ENCODE data around the gene NPS. TPM values are rescaled to one million over a fixed set of nuclear protein-coding genes. Genes with fewer than 3 reads are reported as not detected.

NPS gene
- polyA plus RNA-seq (2011; rRNA removed) (not detected in 2 replicates), polyA minus RNA-seq (2011; rRNA and poly(A)+ RNA removed) (not detected in 2 replicates)

DNA sequence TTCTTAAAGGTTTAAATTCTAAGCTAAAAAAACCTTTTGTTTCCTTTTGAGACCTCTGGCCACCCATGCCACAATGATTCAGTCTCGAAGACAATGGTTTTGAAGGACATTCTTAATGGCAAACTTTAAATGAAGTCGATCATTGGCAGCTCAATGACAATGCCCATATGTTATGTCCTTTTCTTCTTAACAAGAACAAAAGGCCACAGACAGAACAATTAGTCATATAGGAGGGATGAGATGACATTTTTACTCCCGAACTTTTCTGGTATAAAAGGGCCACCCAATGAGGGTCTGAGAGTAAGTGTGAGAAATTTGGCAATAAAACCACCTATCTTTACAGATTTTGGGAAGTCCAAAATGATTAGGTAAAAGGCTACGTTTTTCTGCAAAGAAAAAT, at the start of gene NPS:
NPS (plus strand) TSS at position 301 of the 400 bp plus-strand sequence; CDS start at position 361, 60 bp downstream.
- Histone ChIP-seq H3K27ac (ENCODE audit: low read depth, low read length) (no peak within 1 kb of the TSS), H3K27me3 (ENCODE audit: control insufficient read depth, insufficient read depth, low read length) (no peaks in the 10 kb centered on the region), H3K4me3 (ENCODE audit: low read depth, low read length) (no peak within 1 kb of the TSS), H3K9me3 (ENCODE audit: control insufficient read depth, insufficient read depth, low read length) (no peaks in the 10 kb centered on the region; the same call in 1 of the 2 replicates)
- ChIA-PET POLR2A (no interaction called here), CTCF (no interaction called here)
- DNase-seq (ENCODE audit: low read depth, low spot score): no peak
- no peak for TF ChIP-seq CTCF (IDR thresholded peaks at IDR 0.05; ENCODE audit: low read depth, low read length)

DNA sequence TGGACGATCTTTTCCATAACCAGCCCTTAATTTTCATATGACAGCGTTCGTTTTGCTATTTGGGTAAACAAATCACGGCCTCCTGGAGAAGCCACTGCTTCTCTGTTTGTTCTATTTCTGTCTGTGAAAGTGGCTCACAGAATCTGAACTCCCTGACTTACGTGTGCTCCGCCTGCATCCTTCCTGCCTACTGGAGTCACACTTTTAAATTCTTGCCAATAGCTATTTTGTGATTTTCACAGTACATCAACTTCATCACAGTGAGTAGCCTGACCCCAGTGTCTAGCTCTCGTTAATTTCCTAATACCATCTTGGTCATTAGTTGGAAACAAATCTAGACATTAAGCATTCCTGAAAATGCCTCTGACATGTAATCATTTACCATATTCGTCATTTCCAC, 49.0 kb upstream of the NPS start:
- Histone ChIP-seq H3K27me3 (ENCODE audit: control insufficient read depth, insufficient read depth, low read length) (no peaks in the 10 kb centered on the region), H3K9me3 (ENCODE audit: control insufficient read depth, insufficient read depth, low read length) (no peaks in the 10 kb centered on the region; the same call in 1 of the 2 replicates), H3K27ac (ENCODE audit: low read depth, low read length) (no peak overlapping the region), H3K4me3 (ENCODE audit: low read depth, low read length) (no peak overlapping the region)
- no peak for TF ChIP-seq CTCF (IDR thresholded peaks at IDR 0.05; ENCODE audit: low read depth, low read length)
- CTCF ChIA-PET: no interaction called here
- POLR2A ChIA-PET: no interaction called here
- DNase-seq (ENCODE audit: low read depth, low spot score): no peak

GRCh38 chr10:127506094-127506493, 43.0 kb upstream of the NPS start:
- Histone ChIP-seq H3K27ac (ENCODE audit: low read depth, low read length) (no peak overlapping the region), H3K27me3 (ENCODE audit: control insufficient read depth, insufficient read depth, low read length) (no peaks in the 10 kb centered on the region), H3K9me3 (ENCODE audit: control insufficient read depth, insufficient read depth, low read length) (no peaks in the 10 kb centered on the region), H3K4me3 (ENCODE audit: low read depth, low read length) (no peak overlapping the region)
- ChIA-PET POLR2A (no interaction called here), CTCF (no interaction called here)
- TF ChIP-seq CTCF (IDR thresholded peaks at IDR 0.05; ENCODE audit: low read depth, low read length): no peak
- DNase-seq (ENCODE audit: low read depth, low spot score): no peak

GRCh38 chr10:127522298-127522697, 26.8 kb upstream of the NPS start:
- DNase-seq (ENCODE audit: low read depth, low spot score): no peak
- ChIA-PET CTCF (no interaction called here), POLR2A (no interaction called here)
- no peak overlapping the region for H3K27ac ChIP-seq (ENCODE audit: low read depth, low read length)
- TF ChIP-seq CTCF (IDR thresholded peaks at IDR 0.05; ENCODE audit: low read depth, low read length): no peak
- H3K27me3 ChIP-seq (ENCODE audit: control insufficient read depth, insufficient read depth, low read length): no peaks in the 10 kb centered on the region
- H3K4me3 ChIP-seq (ENCODE audit: low read depth, low read length): no peak overlapping the region
- no peaks in the 10 kb centered on the region for H3K9me3 ChIP-seq (ENCODE audit: control insufficient read depth, insufficient read depth, low read length)

DNA sequence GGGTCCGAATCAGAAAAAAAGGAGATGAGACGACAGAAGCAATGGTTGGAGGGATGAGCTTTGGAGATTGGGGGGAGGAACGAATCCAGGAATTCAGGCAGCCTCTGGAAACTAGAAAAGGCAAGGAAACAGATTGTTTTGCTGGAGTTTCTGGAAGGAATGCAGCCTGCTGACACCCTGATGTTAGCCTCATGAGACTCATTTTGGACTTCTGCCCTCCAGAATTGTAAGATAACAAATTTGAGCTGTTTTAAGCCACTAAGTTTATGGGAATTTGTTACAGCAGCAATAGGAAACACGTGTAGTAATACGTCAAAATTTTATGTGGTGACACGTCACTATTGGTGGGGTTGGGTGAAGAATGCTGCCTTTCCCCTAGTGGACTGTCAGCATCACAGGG, 25.6 kb upstream of the NPS start:
- Histone ChIP-seq H3K27ac (ENCODE audit: low read depth, low read length) (no peak overlapping the region), H3K27me3 (ENCODE audit: control insufficient read depth, insufficient read depth, low read length) (no peaks in the 10 kb centered on the region), H3K4me3 (ENCODE audit: low read depth, low read length) (no peak overlapping the region), H3K9me3 (ENCODE audit: control insufficient read depth, insufficient read depth, low read length) (no peaks in the 10 kb centered on the region)
- no peak for DNase-seq (ENCODE audit: low read depth, low spot score)
- CTCF ChIA-PET: no interaction called here
- POLR2A ChIA-PET: no interaction called here
- TF ChIP-seq CTCF (IDR thresholded peaks at IDR 0.05; ENCODE audit: low read depth, low read length): no peak

Measured in AG04450 (cell line).